Inflammatory macrophage treated with lipopolysaccharide for 1 hour (primary cell): ENCODE data around the gene RNFT2.
A peak's percentile ranks its signal among the peaks of the same experiment; 100 is the strongest.
"Not testable (repeated sequence)": the region's sequence is repeated elsewhere in the genome, so short reads cannot be mapped to it uniquely, and the experiment has no call there.

ENCODE experiments used
- DNase-seq, 2 donors: peaks; one replicate each; pipeline ENCODE4 v3.0.0-alpha.2; 2020 to 2022

The RNFT2 gene

DNA sequence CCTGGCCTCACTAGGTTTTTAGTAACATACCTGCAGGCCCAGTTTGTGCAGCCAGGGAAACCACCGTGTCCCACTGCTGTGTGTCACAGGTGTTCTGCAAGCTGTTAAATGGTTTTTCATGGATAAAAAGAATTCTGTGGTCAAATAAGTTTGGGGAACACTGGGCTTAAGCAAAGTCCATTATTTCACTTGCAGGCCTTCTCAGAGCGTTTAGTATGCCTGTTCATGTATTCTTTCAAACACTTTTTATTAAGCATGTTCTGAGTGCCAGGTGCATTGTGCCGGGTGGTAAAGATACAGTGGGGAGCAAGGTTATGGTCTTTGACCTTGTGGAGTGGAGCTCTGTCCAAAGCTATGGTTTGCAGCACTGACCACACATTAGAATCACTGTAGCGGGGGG is 7.4 kb downstream of the RNFT2 start:
- DNase-seq = no peak

DNA sequence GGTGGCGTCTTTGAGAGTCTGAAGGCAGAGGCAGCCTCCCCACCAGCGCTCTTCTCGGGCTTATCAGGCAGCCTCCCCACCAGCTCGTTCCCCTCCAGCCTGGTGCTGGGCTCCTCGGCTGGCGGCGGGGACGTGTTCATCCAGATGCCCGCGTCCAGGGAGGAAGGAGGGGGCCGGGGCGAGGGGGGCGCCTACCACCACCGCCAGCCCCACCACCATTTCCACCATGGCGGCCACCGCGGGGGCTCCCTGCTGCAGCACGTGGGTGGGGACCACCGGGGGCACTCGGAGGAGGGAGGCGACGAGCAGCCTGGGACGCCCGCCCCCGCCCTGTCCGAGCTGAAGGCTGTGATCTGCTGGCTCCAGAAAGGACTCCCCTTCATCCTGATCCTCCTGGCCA is 11.8 kb downstream of the RNFT2 start:
- DNase-seq = no peak

DNA sequence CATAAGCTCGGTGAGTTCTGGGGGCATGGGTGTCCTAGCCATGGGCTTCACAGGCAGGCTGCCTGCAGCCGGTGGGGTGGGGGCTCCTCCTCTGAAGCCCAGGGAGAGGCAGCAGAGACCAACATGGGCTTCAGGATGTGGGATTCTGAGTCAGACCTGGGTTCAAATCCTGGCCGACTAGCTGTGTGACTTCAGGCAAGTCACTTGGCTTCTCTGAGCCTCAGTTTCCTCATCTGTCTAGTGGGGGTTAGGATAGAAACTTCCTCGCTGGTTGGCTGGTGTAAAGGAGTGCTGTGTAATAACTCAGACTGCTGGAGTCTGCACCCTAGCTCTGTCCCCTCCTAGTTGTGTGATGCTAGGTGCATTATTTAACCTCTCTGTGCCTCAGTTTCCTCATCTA is 12.2 kb downstream of the RNFT2 start:
- no peak for DNase-seq

DNA sequence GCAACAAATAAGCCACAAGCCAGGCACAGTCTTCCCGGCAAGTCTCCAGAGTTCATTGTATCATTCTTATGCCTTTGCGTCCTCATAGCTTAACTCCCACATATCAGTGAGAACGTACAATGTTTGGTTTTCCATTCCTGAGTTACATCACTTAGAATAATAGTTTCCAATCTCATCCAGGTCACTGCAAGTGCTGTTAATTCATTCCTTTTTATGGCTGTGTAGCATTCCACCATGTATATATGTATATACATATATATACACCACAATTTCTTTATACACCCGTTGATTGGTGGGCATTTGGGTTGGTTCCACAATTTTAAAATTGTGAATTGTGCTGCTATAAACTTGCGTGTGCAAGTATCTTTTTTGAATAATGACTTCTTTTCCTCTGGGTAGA is 16.0 kb downstream of the RNFT2 start:
- DNase-seq = not testable (repeated sequence)

DNA sequence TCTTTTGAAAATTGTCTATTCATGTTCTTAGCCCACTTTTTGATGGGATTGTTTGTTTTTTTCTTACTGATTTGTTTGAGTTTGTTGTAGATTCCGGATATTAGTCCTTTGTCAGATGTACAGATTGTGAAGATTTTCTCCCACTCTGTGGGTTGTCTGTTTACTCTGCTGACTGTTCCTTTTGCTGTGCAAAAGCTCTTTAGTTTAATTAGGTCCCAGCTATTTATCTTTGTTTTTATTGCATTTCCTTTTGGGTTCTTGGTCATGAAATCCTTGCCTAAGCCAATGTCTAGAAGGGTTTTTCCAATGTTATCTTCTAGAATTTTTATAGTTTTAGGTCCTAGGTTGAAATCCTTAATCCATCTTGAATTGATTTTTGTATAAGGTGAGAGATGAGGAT is 16.7 kb downstream of the RNFT2 start:
- DNase-seq = not testable (repeated sequence)

DNA sequence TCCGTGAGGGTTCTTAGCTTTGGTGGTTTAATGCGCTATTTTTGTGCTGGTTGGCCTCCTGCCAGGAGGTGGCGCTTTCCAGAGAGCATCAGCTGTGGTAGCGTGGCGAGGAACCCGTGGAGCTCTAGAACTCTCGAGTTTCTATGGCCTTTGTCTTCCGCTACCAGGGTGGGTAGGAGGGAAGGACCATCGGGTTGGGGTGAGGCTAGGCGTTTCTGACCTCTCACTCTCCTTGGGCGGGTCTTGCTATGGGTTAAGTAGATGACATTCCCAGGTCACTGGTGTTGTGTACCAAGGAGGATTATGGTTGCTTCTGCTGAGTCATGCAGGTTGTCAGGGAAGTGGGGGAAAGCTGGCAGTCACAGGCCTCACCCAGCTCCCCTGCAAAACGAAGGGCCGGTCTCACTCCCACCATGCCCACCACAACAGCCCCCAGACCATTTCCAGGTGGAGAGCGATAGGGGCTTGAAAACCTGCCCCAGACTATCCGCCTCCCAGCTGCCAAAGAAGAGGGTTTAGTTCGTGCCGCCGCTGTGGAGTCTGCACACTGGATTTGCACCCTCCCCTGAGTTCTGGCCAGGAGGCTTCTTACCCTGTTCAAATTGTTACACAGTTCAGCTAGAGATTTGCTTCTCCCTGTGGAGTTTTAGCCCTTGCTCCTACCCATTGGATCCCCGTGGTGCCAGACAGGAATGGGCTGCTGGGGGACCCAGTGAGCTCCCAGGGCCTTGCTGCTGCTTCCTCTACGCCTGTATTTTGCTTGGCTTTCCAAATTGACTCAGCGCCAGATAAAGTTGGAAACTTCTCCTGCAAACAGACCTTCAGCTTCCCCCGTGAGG is 21.9 kb downstream of the RNFT2 start:
- DNase-seq = peak in 1 of 2 donors; percentile 4

DNA sequence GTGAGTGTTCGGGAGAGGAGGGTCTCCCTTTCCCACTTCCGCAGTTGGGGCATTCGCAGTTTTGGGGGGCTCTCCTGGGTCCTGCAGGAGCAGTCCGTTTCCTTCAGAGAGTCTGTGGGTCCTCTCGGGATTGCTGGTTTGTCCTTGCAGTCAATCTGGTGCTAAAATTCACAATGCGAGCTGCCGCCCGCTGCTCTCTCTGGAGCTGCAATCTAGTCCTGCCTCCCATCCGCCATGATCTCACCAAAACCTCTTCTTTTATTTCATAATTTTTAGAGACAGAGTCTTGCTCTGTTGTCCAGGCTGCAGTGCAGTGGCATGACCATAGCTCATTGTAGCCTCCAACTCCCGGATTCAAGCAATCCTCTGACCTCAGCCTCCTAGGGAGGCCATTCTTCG is 22.5 kb downstream of the RNFT2 start:
- no peak for DNase-seq

DNA sequence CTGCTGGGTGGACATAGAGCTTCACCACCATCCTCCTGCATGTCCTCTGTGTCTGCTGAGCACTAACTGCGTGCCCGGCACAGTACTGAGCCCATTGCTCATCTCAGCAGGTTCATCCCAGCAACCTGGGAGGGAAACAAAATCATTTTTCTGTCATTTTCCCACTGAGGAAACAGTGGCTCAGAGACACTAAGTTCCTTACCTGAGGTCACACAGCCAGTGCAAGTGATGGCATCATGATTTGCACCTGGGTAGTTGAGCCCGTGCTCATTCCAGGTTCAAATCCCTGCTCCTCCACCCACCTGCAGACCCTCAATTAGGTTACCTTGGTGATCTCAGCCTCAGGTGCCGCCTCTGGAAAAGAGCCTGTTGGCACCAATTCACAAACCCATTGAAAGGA is 23.4 kb downstream of the RNFT2 start:
- no peak for DNase-seq

DNA sequence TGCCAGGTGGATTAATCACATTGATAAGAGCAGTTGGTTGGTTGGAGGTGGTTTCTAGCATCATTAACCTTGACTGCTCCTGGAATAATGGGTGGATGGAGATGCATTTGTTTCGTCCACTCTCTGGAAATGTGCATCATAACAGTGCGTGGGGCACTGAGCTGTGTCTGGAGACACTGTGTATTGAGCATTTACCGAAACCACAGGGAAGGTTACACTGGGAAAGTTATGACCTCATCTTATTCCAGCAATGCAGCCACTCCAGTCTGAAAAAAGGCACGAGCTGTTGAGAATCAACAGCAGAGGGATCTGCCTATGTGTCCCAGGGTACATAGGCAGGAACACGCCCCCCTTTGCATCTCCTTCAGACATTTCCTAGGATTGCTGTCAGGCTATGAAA is 27.2 kb downstream of the RNFT2 start:
- DNase-seq = no peak

DNA sequence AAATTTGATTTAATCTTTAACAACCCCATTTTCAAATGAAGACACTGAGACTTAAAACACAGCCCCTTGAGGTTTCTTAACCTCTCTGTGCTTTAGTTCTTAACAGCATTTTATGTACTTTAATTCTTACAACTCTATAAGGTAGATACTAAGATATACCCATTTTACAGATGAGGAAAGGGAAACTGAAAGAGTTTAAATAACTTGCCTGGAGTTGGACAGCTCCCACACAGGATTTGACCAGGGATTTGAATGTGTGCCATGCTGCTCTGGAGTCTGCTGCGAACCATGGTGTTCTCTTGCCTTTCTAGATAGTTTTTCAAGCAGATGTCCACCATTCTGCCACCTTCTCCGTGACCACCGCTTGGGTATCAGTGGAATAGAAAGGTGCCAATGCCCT is 28.2 kb downstream of the RNFT2 start:
- DNase-seq = no peak

DNA sequence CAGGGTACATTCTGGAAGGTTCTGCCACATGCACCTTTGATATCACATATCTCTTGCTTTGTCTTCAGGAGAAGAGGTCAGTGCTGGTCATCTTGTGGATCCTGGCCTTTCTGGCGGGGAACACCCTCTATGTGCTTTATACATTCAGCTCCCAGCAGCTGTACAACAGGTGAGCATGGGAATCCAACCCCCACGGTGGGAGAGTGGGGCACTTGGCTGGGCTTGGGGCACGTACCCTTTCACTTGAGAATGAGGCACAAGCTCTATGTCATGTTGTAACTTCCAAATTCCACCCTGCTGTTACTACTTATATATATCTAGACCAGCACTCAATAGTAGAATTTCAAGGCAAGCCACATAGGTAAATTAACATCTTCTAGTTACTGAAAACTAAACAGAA is 28.6 kb downstream of the RNFT2 start:
- no peak for DNase-seq

DNA sequence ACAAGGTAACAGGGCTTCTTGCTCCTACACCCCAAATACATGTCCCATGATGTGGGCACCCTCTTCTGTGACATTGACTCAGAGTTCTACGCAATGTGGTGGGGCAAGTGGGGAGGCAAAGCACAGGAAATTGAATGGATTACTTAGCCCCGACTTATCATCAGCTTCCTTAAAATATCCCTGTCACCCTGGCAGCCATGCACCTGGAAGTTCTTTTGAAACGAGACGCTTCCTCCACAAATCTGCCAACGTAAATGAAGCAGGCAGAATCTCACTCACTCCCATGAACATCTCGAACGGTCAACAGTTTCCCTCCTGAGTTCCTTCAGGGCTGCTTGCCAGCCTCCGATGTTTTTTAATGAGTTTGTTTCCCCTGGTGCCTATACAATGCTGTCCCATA is 33.5 kb downstream of the RNFT2 start:
- DNase-seq = no peak

DNA sequence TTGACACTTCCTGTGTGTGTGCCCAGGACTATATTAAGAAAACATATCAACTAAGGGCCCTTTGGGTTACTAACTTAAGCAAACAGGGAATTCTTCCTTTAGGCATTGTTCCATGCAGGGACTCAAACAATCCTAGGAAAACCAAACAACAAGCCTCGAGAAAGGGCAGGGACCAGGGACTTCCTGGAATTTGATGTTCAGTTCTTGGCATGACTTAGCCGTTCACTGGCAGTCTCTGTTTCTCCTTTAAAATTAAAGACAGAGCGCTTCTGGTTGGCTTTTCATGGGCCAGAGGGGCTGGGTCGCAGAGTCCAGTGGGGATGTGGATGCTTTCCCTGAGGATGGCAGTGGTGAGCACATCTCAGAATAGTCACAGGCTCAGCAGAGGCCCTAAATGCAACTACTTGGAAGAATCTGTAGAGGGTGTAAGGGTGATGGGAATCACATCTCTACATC is 35.2 kb downstream of the RNFT2 start:
- peak in 1 of 2 donors; percentile 2 for DNase-seq

DNA sequence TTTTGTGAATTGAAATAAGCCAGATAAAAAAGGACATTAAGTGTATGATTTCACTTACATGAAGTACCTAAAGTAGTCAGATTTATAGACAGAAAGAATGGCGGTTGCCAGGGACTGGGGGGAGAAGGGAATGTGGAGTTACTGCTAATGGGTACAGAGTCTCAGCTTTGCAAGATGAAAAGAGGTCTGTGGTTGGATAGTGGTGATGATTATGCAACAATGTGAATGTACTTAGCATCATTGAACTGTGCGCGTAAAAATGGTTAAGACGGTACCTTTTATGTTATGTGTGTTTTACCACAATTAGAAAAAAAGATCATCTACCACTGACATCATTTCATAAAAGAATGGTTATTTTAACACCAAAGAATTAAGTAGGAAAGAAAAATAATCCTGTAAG is 35.9 kb downstream of the RNFT2 start:
- DNase-seq = no peak

DNA sequence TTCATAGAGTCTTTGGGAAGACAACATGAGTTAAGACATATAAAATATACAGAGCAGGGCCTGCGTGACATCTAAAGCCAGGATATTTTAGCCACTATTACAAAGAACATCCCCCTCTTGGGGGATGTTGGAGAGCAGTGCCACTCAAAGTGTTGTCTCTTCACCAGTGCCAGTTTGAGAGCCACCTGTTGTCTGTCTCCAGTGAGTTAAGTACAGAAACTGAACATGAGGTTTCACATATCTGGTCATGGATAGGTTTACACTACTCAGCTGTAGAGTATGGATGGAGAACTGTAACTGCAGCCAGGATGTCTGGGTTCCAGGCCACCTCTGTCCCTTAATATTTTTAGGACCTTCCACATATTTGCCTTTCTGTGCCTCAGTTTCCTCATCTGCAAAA is 39.1 kb downstream of the RNFT2 start:
- no peak for DNase-seq

DNA sequence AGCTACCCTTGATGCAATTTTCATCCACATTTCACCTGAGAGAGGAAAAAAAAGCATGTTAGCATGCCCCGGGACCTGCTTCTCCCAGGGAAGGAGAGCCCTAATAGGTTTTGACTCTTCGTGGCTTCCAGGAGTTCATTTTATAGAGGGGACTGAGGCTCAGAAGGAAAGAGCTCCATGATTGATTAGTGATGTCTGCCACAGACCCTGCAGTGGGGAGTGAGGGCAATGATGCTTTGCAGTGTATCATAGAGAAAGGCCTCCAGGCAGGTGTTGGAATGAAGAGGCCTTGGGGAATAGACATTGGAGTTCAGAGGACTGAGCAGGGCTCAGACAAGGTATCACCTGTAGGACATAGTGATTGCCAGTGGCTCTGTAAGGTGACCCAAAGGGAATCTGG is 41.5 kb downstream of the RNFT2 start:
- no peak for DNase-seq

DNA sequence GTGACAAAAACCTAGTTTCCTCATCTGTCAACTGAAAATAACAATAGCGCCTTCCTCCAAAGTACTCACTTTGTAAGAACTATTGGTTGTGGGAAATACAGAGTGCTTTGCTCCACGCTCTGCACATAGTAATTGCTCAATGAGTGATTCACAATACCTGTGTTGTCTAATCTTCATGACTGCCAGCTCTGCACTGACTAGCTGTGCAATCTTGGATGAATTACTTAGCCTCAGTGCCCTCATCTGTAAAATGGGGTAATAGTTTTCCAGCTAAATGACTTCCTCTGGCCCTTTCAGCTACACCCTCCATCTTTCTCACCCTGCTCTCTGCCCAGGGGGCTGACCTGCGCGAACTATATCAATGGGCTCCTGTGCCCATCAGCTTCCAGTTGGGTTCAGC is 42.8 kb downstream of the RNFT2 start:
- DNase-seq = no peak

DNA sequence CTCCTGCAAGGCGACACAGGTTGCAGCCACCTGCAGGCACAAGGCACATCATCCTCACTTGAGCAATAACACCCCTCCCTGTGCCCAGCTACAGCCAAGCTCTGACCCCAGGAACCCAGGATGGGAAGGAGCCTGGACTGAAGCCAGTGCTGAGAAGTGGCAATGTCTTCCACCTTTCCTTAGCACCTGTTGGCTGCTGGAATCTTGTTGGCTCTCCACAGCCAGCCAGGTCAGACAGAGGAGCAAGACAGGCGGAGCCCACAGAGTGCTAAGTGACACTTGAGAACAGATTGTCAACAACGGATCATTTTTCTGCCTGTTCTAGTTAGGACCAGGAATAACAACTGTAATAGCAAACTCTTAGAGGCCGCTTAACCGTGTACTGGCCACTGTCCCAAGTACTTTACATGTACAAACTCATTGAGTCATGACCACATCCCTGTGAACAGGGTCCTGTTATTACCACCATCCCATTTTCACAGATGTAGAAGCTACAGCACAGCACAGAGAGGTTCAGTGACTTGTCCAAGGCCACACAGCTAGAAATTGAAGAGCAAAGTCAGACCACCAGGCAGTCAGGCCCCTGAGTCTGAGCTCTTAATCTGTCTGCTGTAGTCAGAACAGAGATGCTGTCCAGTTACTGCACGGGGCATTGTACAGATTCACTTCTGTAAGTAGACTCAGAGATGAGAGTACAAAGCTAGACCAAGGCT is 45.6 kb downstream of the RNFT2 start:
- DNase-seq = no peak

DNA sequence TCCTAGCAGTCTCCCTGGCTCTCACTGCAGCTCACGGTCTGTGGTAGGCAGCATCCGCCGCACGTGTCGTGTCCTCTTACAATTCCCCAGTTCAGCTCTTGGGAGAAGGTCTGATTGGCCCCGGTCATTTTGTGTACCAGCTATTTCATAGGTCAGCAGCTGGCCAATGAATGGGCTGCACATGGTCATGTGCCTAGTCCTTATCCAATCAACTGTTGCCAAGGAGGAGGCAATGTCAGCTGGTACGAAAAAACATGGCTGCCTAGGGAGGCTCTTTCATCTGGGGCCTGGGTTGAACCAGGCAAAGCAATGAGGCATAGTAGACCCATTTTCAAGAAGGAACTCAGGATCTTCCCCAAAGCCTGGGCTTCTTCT is 46.1 kb downstream of the RNFT2 start:
- no peak for DNase-seq

DNA sequence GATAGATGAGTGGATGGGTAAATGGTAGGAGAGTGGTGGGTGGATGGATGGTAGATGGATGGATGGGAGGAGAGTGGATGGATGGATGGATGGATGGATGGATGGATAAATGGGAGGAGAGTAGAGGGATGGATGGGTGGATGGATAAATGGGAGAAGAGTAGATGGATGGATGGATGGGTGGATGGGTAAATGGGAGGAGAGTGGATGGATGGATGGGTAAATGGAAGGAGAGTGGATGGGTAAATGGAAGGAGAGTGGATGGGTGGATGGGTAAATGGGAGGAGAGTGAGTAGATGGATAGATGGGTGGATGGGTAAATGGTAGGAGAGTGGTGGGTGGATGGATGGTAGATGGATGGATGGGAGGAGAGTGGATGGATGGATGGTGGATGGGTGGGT is 51.4 kb downstream of the RNFT2 start:
- DNase-seq = not testable (repeated sequence)

DNA sequence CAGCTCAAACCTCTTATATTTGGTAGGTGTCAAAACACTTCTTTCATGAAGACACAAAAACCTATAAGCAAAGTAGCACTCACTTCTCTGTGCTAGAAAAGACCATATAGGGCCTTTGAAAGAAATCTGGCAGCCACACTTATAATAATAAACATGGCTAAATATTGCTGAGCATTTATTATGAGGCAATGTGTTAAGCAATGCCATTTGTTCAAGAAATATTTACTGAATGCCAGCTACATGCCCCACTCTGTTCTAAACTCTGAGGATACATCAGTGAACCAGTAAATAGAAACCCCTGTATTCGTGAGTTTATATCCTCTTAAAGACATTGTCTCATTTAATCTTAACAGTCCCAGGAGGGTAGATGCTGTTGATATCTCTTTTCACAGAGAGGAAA is 52.0 kb downstream of the RNFT2 start:
- no peak for DNase-seq

DNA sequence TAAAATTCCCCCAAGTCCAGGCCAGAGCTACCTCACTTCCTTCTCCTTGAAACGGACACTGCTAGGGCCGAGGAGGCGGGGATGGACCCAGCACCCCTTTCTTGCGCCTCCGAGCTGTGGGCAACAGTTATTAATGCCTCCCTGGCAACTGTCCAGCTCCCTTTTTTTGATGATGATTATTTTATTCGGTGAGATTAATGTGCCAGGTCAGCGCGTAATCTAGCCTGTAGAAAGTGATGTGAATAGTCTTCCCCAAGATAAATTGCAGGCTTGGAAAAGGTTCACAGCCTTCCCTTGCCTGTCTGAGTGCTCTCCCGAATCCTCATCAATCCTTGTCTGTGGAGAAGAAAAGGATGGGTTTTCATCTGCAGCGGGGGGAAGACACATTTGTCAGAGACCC is 54.3 kb downstream of the RNFT2 start:
- no peak for DNase-seq

DNA sequence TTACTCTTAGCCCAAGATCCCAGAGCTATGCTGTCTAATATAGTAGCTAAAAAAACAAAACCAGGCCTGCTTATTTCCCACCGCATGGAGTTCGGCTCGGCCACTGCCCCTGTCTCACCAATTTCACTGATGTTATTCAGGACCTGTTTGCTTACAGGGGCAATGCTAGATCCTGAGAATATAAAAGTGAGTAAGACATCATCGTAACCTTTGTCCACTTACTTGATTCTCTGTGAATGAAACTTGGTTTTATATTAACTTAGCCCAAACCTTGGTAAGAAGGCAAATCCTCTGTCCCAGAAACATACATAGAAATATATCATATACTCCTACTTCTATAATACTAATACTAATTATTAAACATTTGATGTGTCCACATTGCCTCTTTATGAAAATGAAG is 56.6 kb downstream of the RNFT2 start:
- DNase-seq = no peak

DNA sequence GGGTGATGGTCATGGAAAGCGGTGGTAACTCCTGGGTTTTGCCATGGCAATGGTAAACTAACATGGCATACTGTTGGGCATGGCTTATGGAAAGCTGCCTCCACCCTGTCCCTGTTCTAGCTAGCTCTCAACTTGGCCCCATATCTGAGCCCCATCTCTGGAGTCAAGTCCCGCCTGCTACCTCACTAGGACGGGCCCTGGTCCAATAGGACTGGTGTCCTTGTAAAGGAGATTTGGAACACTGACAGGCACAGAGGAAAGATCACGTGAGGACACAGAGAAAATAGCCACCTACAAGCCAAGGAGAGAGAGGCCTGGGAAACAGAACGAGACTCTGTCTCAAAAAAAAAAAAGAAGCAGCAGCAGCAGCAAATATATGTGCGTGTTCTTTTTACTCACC is 59.8 kb downstream of the RNFT2 start:
- no peak for DNase-seq

DNA sequence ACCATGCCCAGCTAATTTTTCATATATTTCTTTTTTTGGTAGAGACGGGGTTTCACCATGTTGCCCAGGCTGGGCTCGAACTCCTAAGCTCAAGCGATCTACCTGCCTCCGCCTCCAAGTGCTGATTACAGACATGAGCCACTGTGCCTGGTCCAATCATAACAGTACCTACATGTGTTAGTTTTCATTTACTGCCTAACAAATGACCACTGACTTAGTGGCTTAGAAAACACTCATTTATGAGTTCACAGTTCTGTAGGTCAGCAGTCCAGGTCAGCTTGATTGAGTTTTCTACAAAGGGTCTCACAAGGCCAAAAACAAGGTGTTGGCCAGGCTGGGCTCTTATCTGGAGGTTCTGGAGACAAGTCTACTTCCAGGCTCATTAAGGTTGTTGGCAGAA is 60.6 kb downstream of the RNFT2 start:
- no peak for DNase-seq
